Suprapubic skin (tissue), 4 donors: ENCODE results near the gene ZGRF1.

Source experiments
- EP300 ChIP-seq: sonication (generic); formaldehyde crosslinking; IDR thresholded peaks from one replicate; pipeline ENCODE4 v1.6.1; 2017; ENCODE audit warnings: antibody characterized with exemption
- POLR2AphosphoS5 ChIP-seq, 3 donors: sonication (generic); formaldehyde crosslinking; IDR thresholded peaks; one replicate each; pipeline ENCODE4 v1.6.1; 2017; ENCODE audit warnings: antibody characterized with exemption in 3 of 3
- TF ChIP-seq, protein P1 (sequence below), 2 donors: fragments of 200-600 bp in 1 of 2; fragments of 450-650 bp in 1 of 2; sonication (generic) in 1 of 2; IDR thresholded peaks; one replicate each; pipeline ENCODE4 v1.5.1; 2016 to 2019; ENCODE audit warnings: antibody characterized with exemption in 2 of 2, mild to moderate bottlenecking in 1 of 2, moderate library complexity in 1 of 2

- TF ChIP-seq, protein P1, sequence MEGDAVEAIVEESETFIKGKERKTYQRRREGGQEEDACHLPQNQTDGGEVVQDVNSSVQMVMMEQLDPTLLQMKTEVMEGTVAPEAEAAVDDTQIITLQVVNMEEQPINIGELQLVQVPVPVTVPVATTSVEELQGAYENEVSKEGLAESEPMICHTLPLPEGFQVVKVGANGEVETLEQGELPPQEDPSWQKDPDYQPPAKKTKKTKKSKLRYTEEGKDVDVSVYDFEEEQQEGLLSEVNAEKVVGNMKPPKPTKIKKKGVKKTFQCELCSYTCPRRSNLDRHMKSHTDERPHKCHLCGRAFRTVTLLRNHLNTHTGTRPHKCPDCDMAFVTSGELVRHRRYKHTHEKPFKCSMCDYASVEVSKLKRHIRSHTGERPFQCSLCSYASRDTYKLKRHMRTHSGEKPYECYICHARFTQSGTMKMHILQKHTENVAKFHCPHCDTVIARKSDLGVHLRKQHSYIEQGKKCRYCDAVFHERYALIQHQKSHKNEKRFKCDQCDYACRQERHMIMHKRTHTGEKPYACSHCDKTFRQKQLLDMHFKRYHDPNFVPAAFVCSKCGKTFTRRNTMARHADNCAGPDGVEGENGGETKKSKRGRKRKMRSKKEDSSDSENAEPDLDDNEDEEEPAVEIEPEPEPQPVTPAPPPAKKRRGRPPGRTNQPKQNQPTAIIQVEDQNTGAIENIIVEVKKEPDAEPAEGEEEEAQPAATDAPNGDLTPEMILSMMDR (IDR thresholded peaks at IDR 0.05): no peak
- TF ChIP-seq EP300 (no peak), POLR2AphosphoS5 (IDR thresholded peaks at IDR 0.05) (no peak)
These were observed 45.1 kb downstream of the ZGRF1 start for GRCh38 chr4:112591593-112591992.
